Skeletal muscle satellite cell (primary cell): ENCODE data around the gene LRFN5. TPM values are rescaled to one million over a fixed set of nuclear protein-coding genes. Genes with fewer than 3 reads are reported as not detected.
"Not testable (repeated sequence)": the region's sequence is repeated elsewhere in the genome, so short reads cannot be mapped to it uniquely, and the experiment has no call there.

ENCODE experiments used
- H3K27me3 ChIP-seq: 2 replicates; pipeline ENCODE4 v1.7.0; 2013; ENCODE audit warnings: low read length; ENCODE audit not compliant: control insufficient read depth, insufficient read depth
- H3K36me3 ChIP-seq: 2 replicates; pipeline ENCODE4 v1.7.0; 2013; ENCODE audit warnings: mild to moderate bottlenecking, control low read depth, low read length; ENCODE audit not compliant: insufficient read depth
- H3K4me1 ChIP-seq: 2 replicates; pipeline ENCODE4 v1.7.0; 2013; ENCODE audit warnings: low read length; ENCODE audit not compliant: control insufficient read depth, insufficient read depth
- H3K4me2 ChIP-seq: 2 replicates; pipeline ENCODE4 v1.7.0; 2013; ENCODE audit warnings: mild to moderate bottlenecking, low read length
- H3K4me3 ChIP-seq: 2 replicates; pipeline ENCODE4 v1.7.0; 2013; ENCODE audit warnings: low read length
- H3K9ac ChIP-seq: 2 replicates; pipeline ENCODE4 v1.7.0; 2013; ENCODE audit warnings: mild to moderate bottlenecking, low read depth, low read length, moderate library complexity
- H3K9me3 ChIP-seq: replicated peaks from 2 replicates; pipeline ENCODE4 v1.7.0; 2013; ENCODE audit warnings: mild to moderate bottlenecking, control low read depth, low read length
- total RNA-seq: library from RNA; depleted of rRNA; stranded (reverse); fragments of >200 nt; gene quantifications from 2 replicates; pipeline ENCODE4 v1.2.3, GENCODE V29; 2012; rRNA removed

The LRFN5 gene
- 2.5 and 3.9 TPM in 2 replicates for total RNA-seq

DNA sequence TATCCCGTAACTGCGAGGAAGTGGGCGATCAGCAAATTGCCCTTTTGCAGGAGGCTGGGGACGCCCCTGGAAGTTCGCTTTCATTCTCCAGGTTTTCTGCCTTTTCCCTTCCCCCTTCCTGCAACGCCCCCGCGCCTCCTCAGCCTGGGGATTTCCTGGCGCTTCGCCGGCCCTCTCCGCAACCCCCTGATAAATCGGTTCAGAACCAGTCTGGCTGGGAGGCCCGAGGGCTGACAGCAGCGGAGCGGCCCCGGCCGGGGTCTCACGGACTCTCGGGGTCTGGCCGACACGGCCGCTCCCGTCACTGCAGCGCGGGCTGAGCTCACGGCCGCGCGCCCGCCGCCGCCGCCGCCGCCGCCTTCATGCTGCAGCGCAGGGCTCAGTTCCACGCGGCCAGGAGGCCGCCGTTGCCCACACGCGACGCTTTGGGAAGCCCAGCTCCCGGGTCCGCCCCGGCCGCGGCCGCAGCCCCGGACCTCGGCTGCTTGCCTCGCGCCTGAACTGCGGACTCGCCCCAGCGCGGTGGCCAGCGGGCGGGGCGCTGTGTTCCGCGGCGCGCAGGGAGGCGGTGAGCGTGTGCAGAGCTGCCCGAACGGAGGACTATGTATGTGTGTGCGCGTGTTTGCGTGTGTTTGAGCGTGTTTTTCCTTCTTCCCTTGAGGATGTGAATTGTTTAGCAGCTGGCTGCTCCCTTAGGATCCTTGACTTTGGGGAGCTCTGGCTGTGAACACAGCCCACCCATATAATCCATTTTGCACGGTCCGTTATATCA is at the start of gene LRFN5:
LRFN5 (plus strand) TSS at position 345 of the 772 bp plus-strand sequence.
- H3K36me3 ChIP-seq = no peaks in the 10 kb centered on the region
- H3K4me3 ChIP-seq = peak within 1 kb of the TSS; percentile 64
- peaks cover 7% of the 10 kb centered on the region for H3K4me1 ChIP-seq
- H3K4me2 ChIP-seq = peak within 1 kb of the TSS; percentile 74
- H3K9ac ChIP-seq = no peak within 1 kb of the TSS
- H3K27me3 ChIP-seq = peaks cover 58% of the 10 kb centered on the region
- H3K9me3 ChIP-seq = no peaks in the 10 kb centered on the region

DNA sequence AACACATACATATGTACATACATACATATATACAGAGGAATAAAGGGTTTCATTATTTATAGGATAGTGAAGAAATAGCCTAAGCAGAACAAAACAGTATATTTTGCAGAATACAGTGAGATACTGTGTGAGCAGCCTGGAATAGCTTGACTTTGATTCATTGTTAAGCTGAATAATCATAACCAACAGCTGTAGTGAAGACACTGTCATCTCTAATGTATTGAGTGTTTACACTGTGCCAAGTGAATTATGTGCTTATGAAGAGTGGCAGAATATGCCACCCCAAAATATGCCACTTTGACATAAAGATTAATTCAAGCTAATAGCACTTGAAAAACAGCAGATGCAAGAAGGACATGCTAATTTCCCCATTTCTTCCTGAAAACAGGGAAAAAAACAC is 48.2 kb upstream of the LRFN5 start:
- H3K9ac ChIP-seq = no peak overlapping the region
- H3K9me3 ChIP-seq = peaks cover 3% of the 10 kb centered on the region
- H3K4me1 ChIP-seq = no peaks in the 10 kb centered on the region
- no peak overlapping the region for H3K4me2 ChIP-seq
- H3K4me3 ChIP-seq = no peak overlapping the region
- no peaks in the 10 kb centered on the region for H3K27me3 ChIP-seq
- no peaks in the 10 kb centered on the region for H3K36me3 ChIP-seq

DNA sequence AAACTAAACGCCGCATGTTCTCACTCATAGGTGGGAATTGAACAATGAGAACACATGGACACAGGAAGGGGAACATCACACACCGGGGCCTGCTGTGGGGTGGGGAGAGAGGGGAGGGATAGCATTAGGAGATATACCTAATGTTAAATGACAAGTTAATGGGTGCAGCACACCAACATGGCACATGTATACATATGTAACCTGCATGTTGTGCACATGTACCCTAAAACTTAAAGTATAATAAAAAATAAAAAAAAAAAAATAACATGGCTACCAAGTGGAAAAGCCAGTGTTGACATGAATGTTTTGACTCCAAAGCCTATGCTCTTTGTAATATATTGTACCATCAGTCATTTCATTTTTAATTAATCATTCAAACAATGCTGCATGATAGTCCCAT is 39.8 kb upstream of the LRFN5 start:
- H3K4me2 ChIP-seq, H3K4me1 ChIP-seq: not testable (repeated sequence)

DNA sequence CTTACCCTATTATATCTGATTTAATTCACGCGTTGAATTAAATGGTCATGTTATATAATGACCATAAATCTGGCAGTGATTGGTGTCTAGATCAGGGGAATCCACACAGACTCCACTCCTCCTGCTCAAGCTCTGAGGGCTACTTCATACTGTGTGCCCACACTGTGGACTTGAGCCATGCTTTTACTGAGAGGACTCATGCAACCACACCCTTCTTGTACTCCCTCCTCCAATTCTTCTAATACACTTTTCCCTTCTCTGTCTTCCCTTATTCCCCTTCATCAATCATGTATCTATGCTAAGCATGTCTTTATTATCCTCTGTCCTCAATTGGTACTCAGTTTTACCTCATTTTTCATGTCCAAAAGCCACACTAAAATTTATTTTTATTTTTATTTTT is 37.7 kb upstream of the LRFN5 start:
- Histone ChIP-seq H3K27me3 (no peaks in the 10 kb centered on the region), H3K4me1 (no peaks in the 10 kb centered on the region), H3K9me3 (peaks cover 3% of the 10 kb centered on the region), H3K36me3 (no peaks in the 10 kb centered on the region), H3K9ac (no peak overlapping the region), H3K4me3 (no peak overlapping the region), H3K4me2 (no peak overlapping the region)

More for the DNA sequence above, 39.8 kb upstream of the LRFN5 start:
- H3K36me3 ChIP-seq, H3K9me3 ChIP-seq, H3K9ac ChIP-seq, H3K4me3 ChIP-seq, H3K27me3 ChIP-seq: not testable (repeated sequence)

DNA sequence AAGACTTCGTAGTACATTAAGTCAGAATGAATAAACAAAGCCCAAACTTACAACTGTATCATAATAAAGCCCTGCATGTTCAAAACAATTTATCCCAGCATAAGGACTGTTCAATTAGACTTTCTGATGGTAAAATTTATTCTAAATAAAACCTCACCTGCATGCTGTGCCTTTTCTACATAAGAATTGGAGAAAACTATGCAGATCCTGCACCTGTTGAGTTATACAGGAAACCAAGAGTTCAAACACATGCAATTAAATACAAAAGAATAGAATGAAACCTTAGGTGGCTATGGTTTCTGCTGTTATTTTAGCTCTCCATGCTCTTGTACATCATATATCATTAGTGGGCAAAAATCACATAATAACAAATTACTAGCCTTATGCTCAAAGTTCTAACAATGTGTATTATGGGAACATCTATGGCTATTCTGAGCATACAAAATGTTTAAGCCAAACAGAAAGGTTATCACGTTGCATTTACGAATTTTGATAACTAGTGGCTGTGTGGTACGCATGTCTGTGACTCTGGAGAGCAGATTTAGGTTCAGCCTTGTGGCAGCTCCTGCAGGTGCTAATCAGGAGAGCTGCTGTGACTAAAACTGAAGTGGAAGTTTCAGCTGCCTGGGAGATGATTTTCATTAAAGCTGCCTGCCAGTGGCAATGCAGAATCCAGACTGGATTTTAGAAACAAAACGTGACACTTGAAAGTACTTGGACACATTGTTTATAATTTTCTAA is 36.1 kb upstream of the LRFN5 start:
- H3K4me1 ChIP-seq = no peaks in the 10 kb centered on the region

DNA sequence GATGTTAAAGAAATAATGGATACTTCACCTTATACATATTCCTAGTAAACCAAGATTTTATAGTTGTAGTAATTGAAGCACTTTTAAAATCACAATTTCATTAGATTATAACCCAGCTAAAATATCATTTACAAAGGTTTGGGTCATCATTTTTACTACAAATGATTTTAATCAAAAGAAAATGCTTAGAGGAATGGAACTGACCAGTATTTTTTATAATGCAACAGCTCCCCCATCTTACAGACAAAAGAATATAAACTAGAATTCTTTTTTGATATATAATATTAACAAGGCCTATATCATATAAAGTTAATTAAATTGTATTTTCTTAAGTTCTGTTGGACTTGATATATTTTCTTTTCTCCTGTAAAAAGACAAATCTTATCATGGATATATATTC is 20.4 kb upstream of the LRFN5 start:
- H3K27me3 ChIP-seq = no peaks in the 10 kb centered on the region

More for the DNA sequence above, 36.1 kb upstream of the LRFN5 start:
- Histone ChIP-seq H3K4me3 (no peak overlapping the region), H3K4me2 (no peak overlapping the region), H3K9ac (no peak overlapping the region), H3K27me3 (no peaks in the 10 kb centered on the region), H3K36me3 (no peaks in the 10 kb centered on the region), H3K9me3 (peaks cover 3% of the 10 kb centered on the region)

DNA sequence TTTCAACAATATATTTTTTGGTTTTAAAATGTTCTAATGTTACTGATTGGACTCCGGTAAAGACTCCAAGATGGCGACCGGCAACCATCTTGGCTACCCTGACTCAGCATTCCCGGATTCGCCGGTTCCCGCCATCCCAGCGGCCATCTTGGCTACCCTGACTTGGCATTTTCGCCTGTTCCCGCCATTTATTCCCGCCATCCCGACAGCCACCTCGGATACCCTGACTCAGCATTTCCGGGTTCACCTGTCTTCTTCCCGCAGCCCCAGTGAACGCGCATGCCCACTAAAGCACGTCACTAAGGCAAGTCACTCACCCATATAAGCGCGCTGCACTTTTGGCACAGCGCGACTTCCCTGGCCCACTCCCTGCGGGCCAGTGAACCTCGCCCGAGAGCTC is 9.0 kb upstream of the LRFN5 start:
- no peak overlapping the region for H3K4me3 ChIP-seq
- no peaks in the 10 kb centered on the region for H3K36me3 ChIP-seq
- H3K27me3 ChIP-seq = no peaks in the 10 kb centered on the region
- H3K9ac ChIP-seq = no peak overlapping the region
- H3K9me3 ChIP-seq = no peaks in the 10 kb centered on the region
- H3K4me1 ChIP-seq = no peaks in the 10 kb centered on the region
- H3K4me2 ChIP-seq = no peak overlapping the region

More for the DNA sequence above, 20.4 kb upstream of the LRFN5 start:
- no peak overlapping the region for H3K4me2 ChIP-seq
- H3K36me3 ChIP-seq = no peaks in the 10 kb centered on the region
- H3K9me3 ChIP-seq = no peaks in the 10 kb centered on the region
- no peaks in the 10 kb centered on the region for H3K4me1 ChIP-seq
- H3K9ac ChIP-seq = no peak overlapping the region
- no peak overlapping the region for H3K4me3 ChIP-seq

DNA sequence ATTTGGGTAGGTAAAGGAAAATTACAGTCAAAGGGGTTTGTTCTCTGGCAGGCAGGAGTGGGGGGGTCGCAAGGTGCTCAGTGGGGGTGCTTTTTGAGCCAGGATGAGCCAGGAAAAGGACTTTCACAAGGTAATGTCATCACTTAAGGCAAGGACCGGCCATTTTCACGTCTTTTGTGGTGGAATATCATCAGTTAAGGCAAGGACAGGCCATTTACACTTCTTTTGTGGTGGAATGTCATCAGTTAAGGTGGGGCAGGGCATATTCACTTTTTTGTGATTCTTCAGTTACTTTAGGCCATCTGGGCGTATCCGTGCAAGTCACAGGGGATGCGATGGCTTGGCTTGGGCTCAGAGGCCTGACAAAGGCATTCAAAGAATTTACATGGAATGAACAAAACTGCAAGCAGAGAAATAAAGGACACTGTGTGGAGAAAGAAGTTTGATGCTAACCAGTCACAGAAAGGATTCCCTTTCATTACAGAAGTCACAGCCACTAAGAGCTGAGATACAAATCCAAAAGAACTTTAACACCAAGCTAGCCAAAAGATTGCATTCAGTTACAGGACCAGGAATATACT is 6.8 kb upstream of the LRFN5 start:
- not testable (repeated sequence) for H3K36me3 ChIP-seq, H3K4me3 ChIP-seq, H3K4me2 ChIP-seq, H3K4me1 ChIP-seq, H3K9ac ChIP-seq, H3K9me3 ChIP-seq
- peaks cover 11% of the 10 kb centered on the region for H3K27me3 ChIP-seq

DNA sequence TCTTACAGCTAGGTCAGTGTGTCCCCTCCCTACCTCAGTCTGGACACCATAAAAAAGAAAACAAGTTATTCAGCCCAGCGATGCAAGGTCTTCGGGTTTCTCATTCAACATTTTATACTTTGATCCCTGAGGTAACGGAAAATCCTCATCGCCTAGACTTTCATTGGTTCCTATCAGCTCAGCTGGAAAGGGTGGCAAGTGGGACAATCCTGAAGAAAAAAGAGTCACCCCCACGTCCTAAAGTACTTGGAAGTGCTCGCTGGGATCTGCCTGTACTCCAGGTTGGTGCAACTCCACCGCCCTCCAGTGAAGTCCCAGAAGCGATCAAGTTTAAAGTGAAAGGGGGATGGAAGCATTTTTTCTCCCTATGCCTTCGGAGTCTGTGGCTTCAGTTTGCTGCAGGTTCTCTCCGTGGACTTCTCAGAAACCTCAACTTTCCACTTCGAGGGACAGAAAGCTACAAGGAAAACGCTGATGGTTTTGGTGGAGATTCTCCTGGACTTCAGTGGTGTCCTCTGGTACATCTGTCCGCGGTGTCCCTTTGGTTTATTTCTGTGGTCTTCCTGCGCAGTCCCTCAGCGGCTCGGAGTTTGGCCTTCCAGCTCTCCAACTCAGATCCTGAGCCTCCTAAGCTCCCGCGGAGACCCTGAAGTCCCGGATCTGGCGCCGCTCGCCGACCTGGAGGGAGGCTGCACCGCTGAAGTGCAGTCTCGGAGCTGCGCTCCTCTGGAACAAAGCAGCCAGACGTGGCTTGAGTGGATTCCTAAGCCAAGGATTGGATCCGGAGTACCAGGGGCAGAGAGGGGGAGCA is 1.8 kb upstream of the LRFN5 start:
- H3K9me3 ChIP-seq = no peaks in the 10 kb centered on the region
- H3K4me3 ChIP-seq = no peak overlapping the region
- H3K27me3 ChIP-seq = peaks cover 58% of the 10 kb centered on the region
- peaks cover 7% of the 10 kb centered on the region for H3K4me1 ChIP-seq
- no peaks in the 10 kb centered on the region for H3K36me3 ChIP-seq
- no peak overlapping the region for H3K9ac ChIP-seq
- H3K4me2 ChIP-seq = peak overlapping the region; percentile 74

DNA sequence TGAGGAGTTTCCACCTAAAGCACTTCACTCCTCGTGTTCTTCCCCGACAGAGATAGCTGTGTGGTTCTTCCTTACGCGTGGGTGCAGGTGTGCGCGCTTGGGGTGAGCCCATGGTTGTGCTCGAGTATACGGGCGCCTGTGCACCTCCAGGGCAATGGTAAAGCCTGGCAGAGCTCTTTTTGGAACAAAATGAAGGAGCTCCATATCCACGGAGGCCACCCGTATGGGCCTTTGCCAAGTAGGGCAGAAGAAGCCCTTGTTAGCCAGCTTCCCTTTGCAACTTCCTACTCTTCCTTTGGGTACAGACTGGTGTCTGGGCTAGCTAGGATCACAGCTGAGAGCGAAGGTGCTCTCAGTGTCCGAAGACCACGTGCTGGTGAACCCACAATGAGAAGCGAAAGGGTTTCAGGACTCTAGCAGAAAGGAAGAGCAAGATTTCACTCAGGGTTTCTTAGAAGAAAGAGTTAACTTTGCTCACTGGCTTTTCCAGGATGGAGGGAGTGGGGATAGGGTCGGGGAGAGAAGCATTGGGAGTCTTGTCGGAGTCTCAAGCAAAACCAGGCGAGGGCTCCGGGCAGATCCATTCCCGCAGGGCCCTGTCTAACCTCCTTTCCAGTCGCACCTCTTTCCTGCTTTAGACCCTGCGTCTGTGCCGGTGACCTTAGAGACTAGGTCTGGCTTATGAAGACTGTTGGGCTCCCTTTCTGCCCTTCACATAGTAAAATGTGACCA is 960 bp upstream of the LRFN5 start:
- no peaks in the 10 kb centered on the region for H3K9me3 ChIP-seq
- no peak overlapping the region for H3K4me3 ChIP-seq
- H3K36me3 ChIP-seq = no peaks in the 10 kb centered on the region
- no peak overlapping the region for H3K9ac ChIP-seq
- peaks cover 7% of the 10 kb centered on the region for H3K4me1 ChIP-seq
- peak overlapping the region; percentile 74 for H3K4me2 ChIP-seq
- peaks cover 58% of the 10 kb centered on the region for H3K27me3 ChIP-seq

DNA sequence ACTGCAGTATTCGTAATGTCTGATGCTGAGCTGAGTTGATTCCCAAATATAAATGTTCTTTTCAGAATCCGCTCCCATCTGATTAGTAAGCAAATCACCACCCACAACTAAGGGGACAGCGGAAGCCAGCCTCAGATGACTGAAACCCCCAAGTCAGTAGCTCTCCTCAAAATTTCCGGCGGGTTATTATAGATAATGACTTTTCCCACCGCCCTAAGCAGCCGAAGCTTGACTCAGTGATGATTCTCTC is 469 bp upstream of the LRFN5 start:
- Histone ChIP-seq H3K4me3 (peak overlapping the region; percentile 64), H3K4me2 (peak overlapping the region; percentile 74), H3K9me3 (no peaks in the 10 kb centered on the region), H3K27me3 (peaks cover 58% of the 10 kb centered on the region), H3K9ac (no peak overlapping the region), H3K4me1 (peaks cover 7% of the 10 kb centered on the region), H3K36me3 (no peaks in the 10 kb centered on the region)
